Trophoblast cell (in vitro differentiated cells and primary cell): ENCODE results near the gene GREM2.

ENCODE experiments used
- DNase-seq, 2 donors: peaks; one replicate each; pipeline ENCODE4 v3.0.0-alpha.2; 2016
- H2AFZ ChIP-seq: 2 replicates; pipeline ENCODE4 v1.6.1; 2013; ENCODE audit warnings: low read length, moderate library complexity, mild to moderate bottlenecking; ENCODE audit not compliant: insufficient read depth, poor library complexity
- H2AK5ac ChIP-seq: 2 replicates; pipeline ENCODE4 v1.6.1; 2013; ENCODE audit warnings: mild to moderate bottlenecking, low read length
- H2BK120ac ChIP-seq: 2 replicates; pipeline ENCODE4 v1.6.1; 2013; ENCODE audit warnings: low read length, mild to moderate bottlenecking, moderate library complexity; ENCODE audit not compliant: insufficient read depth, poor library complexity
- H2BK12ac ChIP-seq: 2 replicates; pipeline ENCODE4 v1.6.1; 2013; ENCODE audit warnings: mild to moderate bottlenecking, low read length, moderate library complexity
- H2BK5ac ChIP-seq: 2 replicates; pipeline ENCODE4 v1.6.1; 2013; ENCODE audit warnings: low read length, low read depth, moderate library complexity, mild to moderate bottlenecking; ENCODE audit not compliant: poor library complexity
- H3K14ac ChIP-seq: 2 replicates; pipeline ENCODE4 v1.6.1; 2013; ENCODE audit warnings: mild to moderate bottlenecking, low read length
- H3K18ac ChIP-seq: 2 replicates; pipeline ENCODE4 v1.6.1; 2013; ENCODE audit warnings: mild to moderate bottlenecking, low read length
- H3K23ac ChIP-seq: 2 replicates; pipeline ENCODE4 v1.6.1; 2013; ENCODE audit warnings: low read length
- H3K27ac ChIP-seq: 2 replicates; pipeline ENCODE4 v1.5.1; 2013; ENCODE audit warnings: low read depth, mild to moderate bottlenecking, inconsistent platforms, low read length, moderate library complexity
- H3K27me3 ChIP-seq: 2 replicates; pipeline ENCODE4 v1.6.1; 2013; ENCODE audit warnings: inconsistent platforms, mild to moderate bottlenecking, low read length, moderate library complexity; ENCODE audit not compliant: insufficient read depth
- H3K36me3 ChIP-seq, 2 experiments: 1 replicate in 1 of 2; 2 replicates in 1 of 2; pipeline ENCODE4 v1.6.1; 2013; ENCODE audit warnings: low read length in 2 of 2, mild to moderate bottlenecking in 2 of 2, moderate library complexity in 1 of 2; ENCODE audit not compliant: insufficient read depth in 2 of 2, control insufficient read depth in 1 of 2
- H3K4ac ChIP-seq: 2 replicates; pipeline ENCODE4 v1.6.1; 2013; ENCODE audit warnings: low read depth, mild to moderate bottlenecking, low read length, moderate library complexity
- H3K4me1 ChIP-seq, 2 experiments: 1 replicate in 1 of 2; 2 replicates in 1 of 2; pipeline ENCODE4 v1.6.1; 2013; ENCODE audit warnings: low read length in 2 of 2, mild to moderate bottlenecking in 2 of 2, moderate library complexity in 1 of 2; ENCODE audit not compliant: insufficient read depth in 2 of 2, control insufficient read depth in 1 of 2
- H3K4me2 ChIP-seq: 2 replicates; pipeline ENCODE4 v1.6.1; 2013; ENCODE audit warnings: inconsistent platforms, mild to moderate bottlenecking, low read length, moderate library complexity
- H3K4me3 ChIP-seq: 2 replicates; pipeline ENCODE4 v1.5.1; 2013; ENCODE audit warnings: mild to moderate bottlenecking, low read depth, low read length, inconsistent platforms
- H3K79me1 ChIP-seq: one replicate; pipeline ENCODE4 v1.6.1; 2013; ENCODE audit warnings: low read length
- H3K79me2 ChIP-seq: 2 replicates; pipeline ENCODE4 v1.6.1; 2013; ENCODE audit warnings: low read length, mild to moderate bottlenecking; ENCODE audit not compliant: control insufficient read depth, insufficient read depth, poor library complexity
- H3K9ac ChIP-seq: 2 replicates; pipeline ENCODE4 v1.6.1; 2013; ENCODE audit warnings: mild to moderate bottlenecking, low read length
- H3K9me3 ChIP-seq: 2 replicates; pipeline ENCODE4 v1.6.1; 2013; ENCODE audit warnings: low read depth, mild to moderate bottlenecking, control low read depth, inconsistent platforms, low read length; ENCODE audit not compliant: insufficient read depth
- H4K12ac ChIP-seq: 2 replicates; pipeline ENCODE4 v1.6.1; 2013; ENCODE audit warnings: low read depth, mild to moderate bottlenecking, low read length, moderate library complexity
- H4K8ac ChIP-seq: 2 replicates; pipeline ENCODE4 v1.6.1; 2013; ENCODE audit warnings: low read depth, mild to moderate bottlenecking, low read length, moderate library complexity
- H4K91ac ChIP-seq: one replicate; pipeline ENCODE4 v1.6.1; 2013; ENCODE audit warnings: low read depth, mild to moderate bottlenecking, low read length, moderate library complexity
- WGBS: extraction: QIAGEN DNeasy Blood & Tissue Kit; methylation state at CpG from one replicate; pipeline ENCODE4 v1.1.7; 2013; ENCODE audit warnings: missing lambda C conversion rate; ENCODE audit not compliant: insufficient read length, insufficient coverage; ENCODE audit errors: extremely low coverage; 5-methylcytosine and 5-hydroxymethylcytosine counted together

Gene GREM2

GRCh38 chr1:240553351-240553750 is 58.6 kb downstream of the GREM2 start:
- Histone ChIP-seq H3K14ac (no peak overlapping the region), H3K27me3 (no peaks in the 10 kb centered on the region)

GRCh38 chr1:240539769-240540414 is 72.1 kb downstream of the GREM2 start:
- H3K4me3 ChIP-seq: no peak overlapping the region
- no peak overlapping the region for H2BK12ac ChIP-seq
- H3K14ac ChIP-seq: no peak overlapping the region
- no peak overlapping the region for H2AK5ac ChIP-seq
- H3K4ac ChIP-seq: no peak overlapping the region
- H3K23ac ChIP-seq: no peak overlapping the region
- no peak overlapping the region for H2BK120ac ChIP-seq
- peaks cover 2% of the 10 kb centered on the region for H3K79me1 ChIP-seq
- no peak overlapping the region for H4K8ac ChIP-seq
- no peak for DNase-seq
- H2BK5ac ChIP-seq: no peak overlapping the region
- no peak overlapping the region for H3K27ac ChIP-seq
- no peak overlapping the region for H4K12ac ChIP-seq
- no CpG with 5 or more reads among the region's 3 CpGs for WGBS
- H3K4me1 ChIP-seq: no peaks in the 10 kb centered on the region
- no peak overlapping the region for H3K4me2 ChIP-seq
- no peak overlapping the region for H3K18ac ChIP-seq
- no peaks in the 10 kb centered on the region for H3K9me3 ChIP-seq
- H3K79me2 ChIP-seq: peaks cover under 1% of the 10 kb centered on the region
- H3K36me3 ChIP-seq: no peaks in the 10 kb centered on the region
- H3K9ac ChIP-seq: no peak overlapping the region
- H2AFZ ChIP-seq: no peak overlapping the region
- H3K27me3 ChIP-seq: no peaks in the 10 kb centered on the region
- no peak overlapping the region for H4K91ac ChIP-seq

More at GRCh38 chr1:240553351-240553750, 58.6 kb downstream of the GREM2 start:
- H2BK120ac ChIP-seq: no peak overlapping the region
- H3K27ac ChIP-seq: no peak overlapping the region
- no peak overlapping the region for H3K23ac ChIP-seq
- H2AFZ ChIP-seq: no peak overlapping the region
- DNase-seq: no peak
- no peak overlapping the region for H4K91ac ChIP-seq
- no peak overlapping the region for H2BK5ac ChIP-seq
- H3K4ac ChIP-seq: no peak overlapping the region
- no peaks in the 10 kb centered on the region for H3K9me3 ChIP-seq
- H4K12ac ChIP-seq: no peak overlapping the region
- H3K79me1 ChIP-seq: no peaks in the 10 kb centered on the region
- H2BK12ac ChIP-seq: no peak overlapping the region
- no peaks in the 10 kb centered on the region for H3K79me2 ChIP-seq
- H3K4me3 ChIP-seq: no peak overlapping the region
- no peaks in the 10 kb centered on the region for H3K4me1 ChIP-seq
- no peak overlapping the region for H3K18ac ChIP-seq
- H2AK5ac ChIP-seq: no peak overlapping the region
- no CpG with 5 or more reads among the region's 2 CpGs for WGBS
- H4K8ac ChIP-seq: no peak overlapping the region
- H3K36me3 ChIP-seq: peaks cover 0 to 2% of the 10 kb centered on the region in 2 experiments
- H3K9ac ChIP-seq: no peak overlapping the region
- H3K4me2 ChIP-seq: no peak overlapping the region

- WGBS: no CpG with 5 or more reads among the region's 3 CpGs
- H4K8ac ChIP-seq: no peak overlapping the region
Observed at GRCh38 chr1:240538776-240539430, 73.1 kb downstream of the GREM2 start.

GRCh38 chr1:240533154-240533780 is 78.7 kb downstream of the GREM2 start:
- WGBS: no CpG with 5 or more reads among the region's 2 CpGs
- H2AK5ac ChIP-seq: no peak overlapping the region
- no peak overlapping the region for H2AFZ ChIP-seq
- H3K18ac ChIP-seq: no peak overlapping the region
- no peaks in the 10 kb centered on the region for H3K27me3 ChIP-seq
- no peak overlapping the region for H3K27ac ChIP-seq
- no peak overlapping the region for H3K23ac ChIP-seq
- H4K91ac ChIP-seq: no peak overlapping the region
- H2BK120ac ChIP-seq: no peak overlapping the region
- H4K8ac ChIP-seq: no peak overlapping the region
- H3K4ac ChIP-seq: no peak overlapping the region
- H3K4me1 ChIP-seq: no peaks in the 10 kb centered on the region
- no peak overlapping the region for H2BK5ac ChIP-seq
- DNase-seq: no peak
- no peaks in the 10 kb centered on the region for H3K9me3 ChIP-seq
- H3K4me3 ChIP-seq: no peak overlapping the region
- H3K36me3 ChIP-seq: no peaks in the 10 kb centered on the region
- no peak overlapping the region for H3K14ac ChIP-seq
- H3K79me1 ChIP-seq: no peaks in the 10 kb centered on the region
- H3K9ac ChIP-seq: no peak overlapping the region
- H3K79me2 ChIP-seq: no peaks in the 10 kb centered on the region
- no peak overlapping the region for H4K12ac ChIP-seq
- no peak overlapping the region for H3K4me2 ChIP-seq
- no peak overlapping the region for H2BK12ac ChIP-seq

More at GRCh38 chr1:240538776-240539430, 73.1 kb downstream of the GREM2 start:
- Histone ChIP-seq H2AK5ac (no peak overlapping the region), H4K12ac (no peak overlapping the region), H3K27ac (no peak overlapping the region), H4K91ac (no peak overlapping the region), H3K9me3 (no peaks in the 10 kb centered on the region), H3K4me3 (no peak overlapping the region), H3K36me3 (no peaks in the 10 kb centered on the region), H2BK120ac (no peak overlapping the region), H3K23ac (no peak overlapping the region), H2BK5ac (no peak overlapping the region), H3K4ac (no peak overlapping the region), H3K18ac (no peak overlapping the region), H3K4me2 (no peak overlapping the region), H2AFZ (no peak overlapping the region), H3K79me1 (peaks cover 2% of the 10 kb centered on the region), H2BK12ac (no peak overlapping the region), H3K4me1 (no peaks in the 10 kb centered on the region), H3K79me2 (no peaks in the 10 kb centered on the region), H3K27me3 (no peaks in the 10 kb centered on the region), H3K9ac (no peak overlapping the region), H3K14ac (no peak overlapping the region)
- DNase-seq: no peak
